Fibroblast of lung (primary cell): ENCODE measurements around the gene GPX4. TPM values are rescaled to one million over a fixed set of nuclear protein-coding genes. Genes with fewer than 3 reads are reported as not detected.

Experiments
- DNase-seq, 2 donors: peaks; one replicate each; pipeline versions ENCODE4 v3.0.0 to v3.0.0-alpha.2; 2010; ENCODE audit warnings: low read depth in 2 of 2
- H2AFZ ChIP-seq: 2 replicates; pipeline ENCODE4 v1.5.1; 2012; ENCODE audit warnings: low read length, control low read depth, inconsistent platforms
- H3K27ac ChIP-seq: 2 replicates; pipeline ENCODE4 v1.5.1; 2011; ENCODE audit warnings: low read length, control low read depth; ENCODE audit not compliant: insufficient read depth
- H3K27me3 ChIP-seq: 2 replicates; pipeline ENCODE4 v1.5.1; 2011; ENCODE audit warnings: mild to moderate bottlenecking, low read length; ENCODE audit not compliant: control insufficient read depth, insufficient read depth
- H3K36me3 ChIP-seq: 2 replicates; pipeline ENCODE4 v1.5.1; 2011; ENCODE audit warnings: low read length; ENCODE audit not compliant: control insufficient read depth, insufficient read depth
- H3K4me1 ChIP-seq: 2 replicates; pipeline ENCODE4 v1.5.1; 2011; ENCODE audit warnings: low read length; ENCODE audit not compliant: control insufficient read depth, insufficient read depth; ENCODE audit errors: extremely low read depth
- H3K4me2 ChIP-seq: 2 replicates; pipeline ENCODE4 v1.5.1; 2011; ENCODE audit warnings: low read length, control low read depth; ENCODE audit not compliant: insufficient read depth; ENCODE audit errors: extremely low read depth
- H3K4me3 ChIP-seq, 4 experiments: fragments of 200-600 bp in 1 of 4; sonication (generic) in 1 of 4; replicated peaks in 1 of 4; 2 replicates each; pipeline ENCODE4 v1.5.1; 2011 to 2016; ENCODE audit warnings: low read length in 4 of 4, low read depth in 3 of 4, mild to moderate bottlenecking in 3 of 4, control low read depth in 2 of 4, inconsistent platforms in 1 of 4, mixed read lengths in 1 of 4; ENCODE audit not compliant: insufficient read depth in 1 of 4; ENCODE audit errors: control extremely low read depth in 1 of 4
- H3K79me2 ChIP-seq: 2 replicates; pipeline ENCODE4 v1.5.1; 2012; ENCODE audit warnings: mild to moderate bottlenecking, low read length, inconsistent platforms; ENCODE audit not compliant: control insufficient read depth, insufficient read depth
- H3K9ac ChIP-seq: 2 replicates; pipeline ENCODE4 v1.5.1; 2011; ENCODE audit warnings: mild to moderate bottlenecking, low read length, control low read depth; ENCODE audit not compliant: insufficient read depth
- H3K9me3 ChIP-seq: 2 replicates; pipeline ENCODE4 v1.5.1; 2012; ENCODE audit warnings: low read depth, low read length; ENCODE audit not compliant: control insufficient read depth, insufficient read depth
- H4K20me1 ChIP-seq: 2 replicates; pipeline ENCODE4 v1.5.1; 2011; ENCODE audit warnings: low read length; ENCODE audit not compliant: control insufficient read depth, insufficient read depth; ENCODE audit errors: extremely low read depth
- EZH2 ChIP-seq: IDR thresholded peaks from 2 replicates; pipeline ENCODE4 v1.5.1; 2012; ENCODE audit warnings: low read length, control low read depth, mild to moderate bottlenecking; ENCODE audit errors: missing control alignments
- polyA plus RNA-seq, 2 donors: library from polyadenylated mRNA; depleted of rRNA in 1 of 2; stranded (reverse) in 1 of 2; unstranded in 1 of 2; fragments of >200 nt; gene quantifications; 2 replicates each; pipeline ENCODE4 v1.2.1, GENCODE V29; 2011 to 2012; ENCODE audit warnings: missing spikeins in 1 of 2
- total RNA-seq: library from RNA; depleted of rRNA; stranded (reverse); fragments of >200 nt; gene quantifications from 2 replicates; pipeline ENCODE4 v1.2.1, GENCODE V29; 2014
- TF ChIP-seq, protein P1 (sequence below), 2 donors: IDR thresholded peaks in 1 of 2; conservative IDR thresholded peaks in 1 of 2; 1 replicate in 1 of 2; 2 replicates in 1 of 2; pipeline ENCODE4 v1.5.1; 2011 to 2012; ENCODE audit warnings: low read length in 2 of 2, control low read depth in 1 of 2, inconsistent platforms in 1 of 2, low read depth in 1 of 2, mild to moderate bottlenecking in 1 of 2

GPX4 gene
- total and polyA plus RNA-seq, 2 donors (not counting 1 experiment from before 2014, with no cell fraction given): 325 to 430 TPM

DNA sequence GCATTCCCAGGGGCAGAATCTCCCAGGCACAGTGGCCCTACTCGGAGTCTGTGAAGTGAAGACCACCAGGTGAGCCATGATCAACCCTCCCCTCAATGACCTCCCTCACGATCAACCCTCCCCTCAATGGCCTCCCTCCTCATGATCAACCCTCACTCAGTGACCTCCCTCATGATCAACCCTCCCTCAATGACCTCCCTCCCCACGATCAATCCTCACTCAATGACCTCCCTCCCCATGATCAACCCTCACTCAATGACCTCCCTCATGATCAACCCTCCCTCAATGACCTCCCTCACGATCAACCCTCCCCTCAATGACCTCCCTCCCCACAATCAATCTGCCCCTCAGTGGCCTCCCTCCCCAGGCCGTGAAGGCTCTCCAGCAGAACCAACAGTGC lies 38.1 kb downstream of the GPX4 start:
- DNase-seq: no peak

DNA sequence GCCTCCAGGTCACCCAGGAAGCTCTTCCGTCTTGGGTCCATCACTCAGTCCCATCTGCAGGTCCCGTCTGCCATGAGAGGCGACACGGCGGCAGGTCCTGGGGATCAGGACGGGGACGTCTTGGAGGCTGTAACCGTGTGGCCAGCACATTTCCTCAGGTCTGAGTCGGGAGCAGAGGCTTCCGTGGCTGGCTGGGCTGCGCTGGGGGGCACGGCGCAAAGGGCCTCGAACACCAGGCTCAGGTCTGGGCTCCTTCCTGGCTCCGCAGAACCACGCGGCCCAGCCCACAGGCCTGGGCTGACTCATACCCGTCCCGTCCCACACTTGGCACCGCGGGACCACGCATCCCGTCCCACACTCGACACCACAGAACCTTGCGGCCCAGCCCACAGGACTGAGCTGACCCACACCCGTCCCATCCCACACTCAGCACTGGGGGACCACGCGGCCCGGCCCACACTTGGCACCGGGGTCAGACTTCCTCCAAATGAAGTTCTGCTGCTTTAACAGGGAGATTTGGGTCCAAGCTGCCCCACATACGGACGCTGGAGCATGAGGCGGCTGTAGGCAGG lies 40.1 kb downstream of the GPX4 start:
- no peak overlapping the region for H3K4me2 ChIP-seq
- H3K4me1 ChIP-seq: no peaks in the 10 kb centered on the region
- DNase-seq: no peak
- TF ChIP-seq EZH2: no peak
- TF ChIP-seq, protein P1, sequence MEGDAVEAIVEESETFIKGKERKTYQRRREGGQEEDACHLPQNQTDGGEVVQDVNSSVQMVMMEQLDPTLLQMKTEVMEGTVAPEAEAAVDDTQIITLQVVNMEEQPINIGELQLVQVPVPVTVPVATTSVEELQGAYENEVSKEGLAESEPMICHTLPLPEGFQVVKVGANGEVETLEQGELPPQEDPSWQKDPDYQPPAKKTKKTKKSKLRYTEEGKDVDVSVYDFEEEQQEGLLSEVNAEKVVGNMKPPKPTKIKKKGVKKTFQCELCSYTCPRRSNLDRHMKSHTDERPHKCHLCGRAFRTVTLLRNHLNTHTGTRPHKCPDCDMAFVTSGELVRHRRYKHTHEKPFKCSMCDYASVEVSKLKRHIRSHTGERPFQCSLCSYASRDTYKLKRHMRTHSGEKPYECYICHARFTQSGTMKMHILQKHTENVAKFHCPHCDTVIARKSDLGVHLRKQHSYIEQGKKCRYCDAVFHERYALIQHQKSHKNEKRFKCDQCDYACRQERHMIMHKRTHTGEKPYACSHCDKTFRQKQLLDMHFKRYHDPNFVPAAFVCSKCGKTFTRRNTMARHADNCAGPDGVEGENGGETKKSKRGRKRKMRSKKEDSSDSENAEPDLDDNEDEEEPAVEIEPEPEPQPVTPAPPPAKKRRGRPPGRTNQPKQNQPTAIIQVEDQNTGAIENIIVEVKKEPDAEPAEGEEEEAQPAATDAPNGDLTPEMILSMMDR (conservative IDR thresholded peaks at IDR 0.05 in 1 of 2, IDR thresholded peaks at IDR 0.05 in 1 of 2; ENCODE audit: low read depth in 1 of 2, low read length in 2 of 2): no peak
- peaks cover 5% of the 10 kb centered on the region for H3K79me2 ChIP-seq
- no peak overlapping the region for H3K27ac ChIP-seq
- no peak overlapping the region for H2AFZ ChIP-seq
- H3K9me3 ChIP-seq: no peaks in the 10 kb centered on the region
- no peak overlapping the region for H3K9ac ChIP-seq
- no peaks in the 10 kb centered on the region for H4K20me1 ChIP-seq
- no peak overlapping the region for H3K4me3 ChIP-seq
- H3K27me3 ChIP-seq: no peaks in the 10 kb centered on the region
- peaks cover 29% of the 10 kb centered on the region for H3K36me3 ChIP-seq

More for the DNA sequence above, 38.1 kb downstream of the GPX4 start:
- H3K4me1 ChIP-seq: no peaks in the 10 kb centered on the region
- no peak overlapping the region for H3K27ac ChIP-seq
- H3K4me3 ChIP-seq: no peak overlapping the region
- H2AFZ ChIP-seq: no peak overlapping the region
- H3K79me2 ChIP-seq: peaks cover 7% of the 10 kb centered on the region
- no peaks in the 10 kb centered on the region for H3K9me3 ChIP-seq
- no peaks in the 10 kb centered on the region for H3K27me3 ChIP-seq
- no peaks in the 10 kb centered on the region for H4K20me1 ChIP-seq
- H3K9ac ChIP-seq: no peak overlapping the region
- TF ChIP-seq, protein P1 (conservative IDR thresholded peaks at IDR 0.05 in 1 of 2, IDR thresholded peaks at IDR 0.05 in 1 of 2; ENCODE audit: low read depth in 1 of 2, low read length in 2 of 2): no peak
- no peak for TF ChIP-seq EZH2
- no peak overlapping the region for H3K4me2 ChIP-seq
- peaks cover 26% of the 10 kb centered on the region for H3K36me3 ChIP-seq

DNA sequence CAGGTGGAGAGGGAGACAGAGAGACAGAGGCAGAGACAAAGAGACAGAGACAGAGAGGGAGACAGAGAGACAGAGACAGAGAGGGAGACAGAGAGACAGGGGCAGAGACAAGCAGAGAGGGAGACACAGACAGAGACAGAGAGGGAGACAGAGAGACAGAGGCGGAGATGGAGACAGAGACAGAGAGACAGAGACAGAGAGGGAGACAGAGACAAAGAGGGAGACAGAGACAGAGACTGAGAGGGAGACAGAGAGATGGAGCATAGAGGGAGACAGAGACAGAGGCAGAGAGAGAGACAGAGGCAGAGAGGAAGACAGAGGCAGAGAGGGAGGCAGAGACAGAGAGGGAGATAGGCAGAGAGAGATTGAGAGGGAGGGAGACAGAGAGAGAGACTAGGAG lies 40.9 kb downstream of the GPX4 start:
- Histone ChIP-seq H3K9me3 (no peaks in the 10 kb centered on the region), H3K27me3 (no peaks in the 10 kb centered on the region), H3K4me3 (no peak overlapping the region), H3K27ac (no peak overlapping the region), H4K20me1 (no peaks in the 10 kb centered on the region), H2AFZ (no peak overlapping the region), H3K36me3 (peaks cover 31% of the 10 kb centered on the region), H3K4me1 (no peaks in the 10 kb centered on the region), H3K9ac (no peak overlapping the region), H3K79me2 (peaks cover 5% of the 10 kb centered on the region), H3K4me2 (no peak overlapping the region)
- no peak for DNase-seq
- no peak for TF ChIP-seq EZH2
- TF ChIP-seq, protein P1 (conservative IDR thresholded peaks at IDR 0.05 in 1 of 2, IDR thresholded peaks at IDR 0.05 in 1 of 2; ENCODE audit: low read depth in 1 of 2, low read length in 2 of 2): no peak
